ENCODE measurements around the gene MRM3.
"Not testable (repeated sequence)": the region's sequence is repeated elsewhere in the genome, so short reads cannot be mapped to it uniquely, and the experiment has no call there.

MRM3 gene

DNA sequence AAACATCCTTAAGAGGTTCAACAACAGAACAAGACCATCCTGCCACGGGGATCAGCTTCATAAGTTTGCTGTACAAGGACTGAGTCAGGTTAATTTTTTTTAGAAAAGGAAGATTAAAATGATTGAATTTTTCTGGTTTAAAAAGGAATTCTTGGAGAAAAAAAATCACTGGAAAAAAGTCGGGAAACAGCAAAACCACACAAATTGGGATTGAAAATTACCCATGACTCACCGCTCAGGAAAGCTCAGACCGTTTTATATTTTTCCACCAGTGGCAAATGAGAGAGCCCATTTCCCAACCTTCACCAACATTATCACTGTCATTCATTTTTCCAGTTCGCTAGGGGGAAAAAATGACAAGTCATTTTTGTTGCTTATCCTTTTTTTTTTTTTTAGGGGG, 46.6 kb downstream of the MRM3 start:
- no peak for DNase-seq

DNA sequence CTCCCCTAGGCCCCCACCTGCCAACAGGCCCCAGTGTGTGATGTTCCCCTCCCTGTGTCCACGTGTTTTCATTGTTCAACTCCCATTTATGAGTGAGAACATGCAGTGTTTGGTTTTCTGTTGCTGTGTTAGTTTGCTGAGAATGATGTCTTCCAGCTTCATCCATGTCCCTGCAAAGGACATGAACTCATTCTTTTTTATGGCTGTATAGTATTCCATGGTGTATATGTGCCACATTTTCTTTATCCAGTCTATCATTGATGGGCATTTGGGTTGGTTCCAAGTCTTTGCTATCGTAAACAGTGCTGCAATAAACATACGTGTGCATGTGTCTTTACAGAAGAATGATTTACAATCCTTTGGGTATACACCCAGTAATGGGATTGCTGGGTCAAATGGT, 47.5 kb downstream of the MRM3 start:
- not testable (repeated sequence) for DNase-seq

DNA sequence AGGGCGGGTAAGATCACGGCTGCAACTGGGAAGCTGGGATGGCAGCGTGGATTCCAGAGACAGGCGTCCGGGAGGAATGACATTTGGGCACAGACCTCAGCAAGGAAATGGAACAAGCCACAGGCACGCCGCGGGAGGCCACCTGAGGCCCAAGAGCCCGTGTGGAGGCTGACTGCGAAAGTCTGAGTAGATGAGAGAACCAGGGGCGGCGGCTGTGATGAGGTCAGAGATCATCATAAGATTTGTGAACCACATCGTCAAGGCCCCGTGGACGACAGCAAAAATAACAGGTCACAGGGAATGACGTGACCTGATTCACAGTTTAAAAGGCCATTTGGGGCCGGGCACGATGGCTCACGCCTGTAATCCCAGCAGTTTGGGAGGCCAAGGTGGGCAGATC, 48.2 kb downstream of the MRM3 start:
- no peak for DNase-seq

DNA sequence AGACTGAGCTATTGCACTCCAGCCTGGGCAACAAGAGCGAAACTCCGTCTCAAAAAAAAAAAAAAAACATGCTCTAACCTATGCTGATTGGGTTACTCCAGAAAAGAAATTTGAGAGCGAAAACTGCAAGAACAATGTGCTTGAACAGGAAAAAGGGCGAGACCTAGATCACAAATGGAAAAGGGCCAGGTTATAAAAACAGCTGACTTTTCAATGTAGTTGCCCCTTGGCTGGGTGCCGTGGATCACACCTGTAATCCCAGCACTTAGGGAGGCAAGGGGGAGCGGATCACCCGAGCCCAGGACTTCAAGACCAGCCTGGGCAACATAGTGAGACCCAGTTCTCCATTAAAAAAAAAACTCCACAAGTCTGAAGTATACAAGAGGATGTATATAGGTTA, 48.8 kb downstream of the MRM3 start:
- no peak for DNase-seq

DNA sequence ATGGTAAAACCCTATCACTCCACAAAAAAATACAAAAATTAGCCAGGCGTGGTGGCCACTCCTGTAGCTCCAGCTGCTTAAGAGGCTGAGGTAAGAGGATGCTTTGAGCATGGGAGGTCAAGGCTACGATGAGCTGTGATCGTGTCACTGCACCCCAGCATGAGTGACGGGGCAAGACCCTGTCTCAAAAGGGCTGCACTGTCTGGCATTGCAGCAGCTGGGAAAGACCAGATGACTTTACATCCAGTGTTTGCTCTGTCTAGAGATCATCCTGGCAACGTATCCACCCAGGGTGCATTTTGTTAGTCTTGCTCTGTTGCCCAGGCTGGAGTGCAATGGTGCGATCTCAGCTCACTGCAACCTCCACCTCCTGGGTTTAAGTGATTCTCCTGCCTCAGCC, 52.0 kb downstream of the MRM3 start:
- no peak for DNase-seq

DNA sequence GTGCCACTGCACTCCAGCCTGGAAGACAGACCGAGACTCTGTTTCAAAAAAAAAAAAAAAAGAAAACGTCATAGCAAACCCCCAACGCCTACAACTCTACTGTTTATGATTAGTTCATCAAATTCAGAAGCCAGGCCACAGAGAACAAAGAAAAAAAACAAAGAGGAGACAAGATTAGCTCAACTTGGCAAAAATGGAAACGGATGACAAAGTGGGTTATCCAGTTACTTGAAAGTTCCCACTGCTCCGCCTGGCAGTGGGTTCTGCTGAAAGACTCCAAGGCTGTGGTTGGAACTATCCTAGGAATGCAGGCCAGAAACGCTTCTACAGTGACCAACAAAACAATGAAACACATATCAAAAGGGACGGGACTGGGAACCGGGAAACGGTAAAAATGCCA, 53.1 kb downstream of the MRM3 start:
- DNase-seq: no peak

DNA sequence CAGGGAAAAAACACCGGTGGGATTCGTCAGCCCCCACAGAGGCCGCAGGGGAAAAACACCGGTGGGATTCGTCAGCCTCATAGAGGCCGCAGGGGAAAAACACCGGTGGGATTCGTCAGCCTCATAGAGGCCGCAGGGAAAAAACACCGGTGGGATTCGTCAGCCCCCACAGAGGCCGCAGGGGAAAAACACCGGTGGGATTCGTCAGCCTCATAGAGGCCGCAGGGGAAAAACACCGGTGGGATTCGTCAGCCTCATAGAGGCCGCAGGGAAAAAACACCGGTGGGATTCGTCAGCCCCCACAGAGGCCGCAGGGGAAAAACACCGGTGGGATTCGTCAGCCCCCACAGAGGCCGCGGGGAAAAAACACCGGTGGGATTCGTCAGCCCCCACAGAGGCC, 53.6 kb downstream of the MRM3 start:
- DNase-seq: not testable (repeated sequence)

DNA sequence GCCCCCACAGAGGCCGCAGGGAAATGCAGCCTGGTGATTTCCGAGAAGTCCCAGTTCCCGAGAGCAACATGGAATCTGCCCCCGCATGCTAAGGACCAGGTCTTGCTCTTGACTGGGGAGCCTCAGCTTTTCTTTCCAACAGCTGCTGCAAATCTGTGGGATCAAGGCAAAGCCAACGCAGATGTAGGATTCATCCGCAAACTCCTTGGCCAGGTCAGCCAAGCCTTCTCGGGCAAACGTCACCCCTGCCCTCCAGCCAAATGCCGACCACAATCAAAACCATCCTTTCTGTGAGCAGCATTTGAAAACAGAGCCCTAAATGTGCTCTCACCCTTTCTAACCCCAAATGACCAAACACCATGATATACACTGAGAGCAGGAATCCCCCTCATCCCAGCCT, 54.0 kb downstream of the MRM3 start:
- no peak for DNase-seq

DNA sequence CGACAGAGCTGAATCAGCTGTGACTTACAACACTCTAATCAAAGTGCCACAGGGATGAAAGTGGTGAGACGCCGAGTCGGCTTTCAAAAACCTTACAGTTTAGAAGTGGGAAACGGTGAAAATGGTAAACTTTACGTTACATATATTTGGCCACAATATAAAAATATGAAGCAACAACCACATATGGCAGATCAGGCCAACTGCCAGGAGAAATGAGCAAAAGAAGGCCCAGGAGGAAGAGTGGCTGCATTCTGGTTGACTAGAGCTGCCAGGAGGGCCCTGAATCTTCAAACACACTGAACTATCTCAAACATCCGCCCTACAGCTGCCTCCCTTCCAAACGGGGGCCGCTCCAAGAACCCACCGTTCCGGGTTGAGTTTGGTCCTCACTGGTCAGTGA, 56.3 kb downstream of the MRM3 start:
- DNase-seq: no peak

DNA sequence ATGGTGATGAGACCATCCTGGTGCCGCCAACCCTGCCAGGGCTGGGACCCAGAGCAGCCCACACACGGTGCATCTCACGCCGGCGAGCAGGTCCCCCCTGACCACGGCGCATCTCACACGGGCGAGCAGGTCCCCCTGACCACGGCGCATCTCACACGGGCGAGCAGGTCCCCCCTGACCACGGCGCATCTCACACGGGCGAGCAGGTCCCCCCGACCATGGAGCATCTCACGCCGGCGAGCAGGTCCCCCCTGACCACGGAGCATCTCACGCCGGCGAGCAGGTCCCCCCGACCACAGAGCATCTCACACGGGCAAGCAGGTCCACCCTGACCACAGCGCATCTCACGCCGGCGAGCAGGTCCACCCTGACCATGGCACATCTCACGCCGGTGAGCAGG, 59.2 kb downstream of the MRM3 start:
- no peak for DNase-seq

Data from GF-D8 (cell line).